GM19351 (cell line): ENCODE data around the gene KIF21A.
"Not testable (repeated sequence)": the region's sequence is repeated elsewhere in the genome, so short reads cannot be mapped to it uniquely, and the experiment has no call there.

Experiments
- ATAC-seq: cut with Tn5 transposase; IDR thresholded peaks from one replicate; pipeline ENCODE4 v1.9.1; 2021; ENCODE audit warnings: mild to moderate bottlenecking, moderate library complexity; ENCODE audit not compliant: unreplicated experiment

The KIF21A gene

DNA sequence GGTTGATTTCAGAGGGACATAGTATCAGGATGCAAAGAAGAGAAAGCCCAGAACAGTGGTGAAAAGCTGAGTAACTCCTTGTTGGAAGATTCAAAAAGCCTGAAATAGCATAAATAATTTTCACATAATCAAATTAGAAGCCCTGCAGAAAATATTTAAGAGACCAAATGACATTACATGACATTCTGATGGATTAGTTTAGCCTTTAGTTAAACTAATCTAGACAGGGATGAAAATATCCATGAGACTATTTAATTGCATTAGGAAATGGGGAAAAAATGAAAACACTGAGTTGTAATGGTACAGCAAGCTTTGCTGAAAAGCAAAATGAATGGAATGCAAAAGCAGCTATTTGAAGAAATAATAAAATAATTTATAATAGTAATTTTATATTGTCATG lies 91.8 kb downstream of the KIF21A start:
- ATAC-seq, result no peak

- no peak for ATAC-seq
Measured at GRCh38 chr12:39348941-39349626, 93.8 kb downstream of the KIF21A start.

DNA sequence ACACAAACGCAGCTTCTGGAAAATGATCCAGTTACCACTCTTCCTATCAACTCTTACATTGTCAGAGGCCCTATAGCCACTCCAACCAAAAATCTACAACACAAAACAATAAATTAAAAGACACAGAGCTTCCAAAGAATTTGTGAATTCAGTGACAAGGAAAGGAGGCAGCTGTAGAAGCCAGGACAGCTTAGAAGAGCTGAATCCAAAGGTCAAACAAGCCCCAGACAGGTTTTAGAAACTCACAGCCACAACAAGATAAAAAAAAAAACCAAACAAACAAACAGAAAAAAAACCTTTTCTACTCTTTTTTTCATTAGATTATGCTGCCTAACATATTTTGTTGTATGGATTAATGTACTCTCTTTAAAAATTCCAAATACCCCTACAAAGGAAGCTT lies 94.4 kb downstream of the KIF21A start:
- no peak for ATAC-seq

GRCh38 chr12:39344926-39345325 lies 98.0 kb downstream of the KIF21A start:
- no peak for ATAC-seq

DNA sequence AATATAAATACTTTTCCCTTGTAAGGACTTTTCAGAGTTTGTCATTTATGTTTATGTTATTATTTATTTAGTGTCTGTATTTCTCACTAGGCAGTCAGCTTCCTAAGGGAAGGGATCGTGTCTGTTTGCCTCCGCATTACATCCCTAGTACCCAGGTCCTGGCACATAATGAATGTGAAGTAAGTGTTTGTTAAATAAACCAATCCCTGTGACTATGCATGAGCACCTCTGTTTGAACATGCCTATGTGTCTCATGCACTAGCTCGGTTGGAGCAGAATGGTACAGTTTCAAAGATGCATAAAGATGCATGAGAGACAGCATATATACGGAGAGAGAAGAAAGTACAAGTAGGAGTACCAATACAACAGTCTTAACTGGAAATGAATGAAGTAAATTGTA lies 99.3 kb downstream of the KIF21A start:
- no peak for ATAC-seq

DNA sequence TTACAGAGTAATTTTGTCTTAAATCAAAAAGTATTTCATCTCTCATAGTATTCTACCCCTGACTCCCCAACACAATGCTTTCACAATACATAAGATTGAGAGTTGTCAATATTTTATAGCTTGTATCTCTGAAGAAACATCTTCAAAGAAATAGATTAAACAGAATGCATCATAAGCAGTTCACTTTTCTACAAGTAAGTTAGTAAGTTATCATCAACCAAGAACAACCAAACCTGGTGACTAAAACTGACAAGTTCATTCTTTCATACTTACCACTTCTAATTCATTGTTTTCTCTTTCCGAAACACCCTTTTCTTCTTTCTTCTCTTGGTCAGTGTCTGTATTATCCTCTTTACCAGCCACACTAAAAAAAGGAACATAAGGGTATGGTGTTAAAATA lies 101.2 kb downstream of the KIF21A start:
- no peak for ATAC-seq

DNA sequence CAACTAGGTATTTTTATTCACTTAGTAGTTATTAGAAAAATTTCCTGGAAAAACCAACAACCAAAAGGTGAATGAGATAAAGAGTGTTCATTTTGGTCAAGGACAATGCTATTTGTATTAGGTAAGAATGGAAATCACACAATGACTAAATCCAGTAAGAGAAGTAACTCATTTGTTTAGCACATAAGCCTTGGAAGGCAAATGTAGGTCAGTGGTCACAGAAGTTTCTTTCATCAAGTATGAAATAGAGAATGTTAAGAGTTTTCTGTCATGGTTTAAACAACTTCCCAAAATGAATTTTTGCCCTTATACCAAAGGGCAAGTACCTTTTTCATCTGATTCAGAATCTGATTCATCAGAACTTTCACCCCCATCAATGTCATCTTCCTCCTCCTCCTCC lies 101.7 kb downstream of the KIF21A start:
- peak; percentile 89 for ATAC-seq

- ATAC-seq, result no peak
Measured at GRCh38 chr12:39332661-39333175, 110.2 kb downstream of the KIF21A start.

DNA sequence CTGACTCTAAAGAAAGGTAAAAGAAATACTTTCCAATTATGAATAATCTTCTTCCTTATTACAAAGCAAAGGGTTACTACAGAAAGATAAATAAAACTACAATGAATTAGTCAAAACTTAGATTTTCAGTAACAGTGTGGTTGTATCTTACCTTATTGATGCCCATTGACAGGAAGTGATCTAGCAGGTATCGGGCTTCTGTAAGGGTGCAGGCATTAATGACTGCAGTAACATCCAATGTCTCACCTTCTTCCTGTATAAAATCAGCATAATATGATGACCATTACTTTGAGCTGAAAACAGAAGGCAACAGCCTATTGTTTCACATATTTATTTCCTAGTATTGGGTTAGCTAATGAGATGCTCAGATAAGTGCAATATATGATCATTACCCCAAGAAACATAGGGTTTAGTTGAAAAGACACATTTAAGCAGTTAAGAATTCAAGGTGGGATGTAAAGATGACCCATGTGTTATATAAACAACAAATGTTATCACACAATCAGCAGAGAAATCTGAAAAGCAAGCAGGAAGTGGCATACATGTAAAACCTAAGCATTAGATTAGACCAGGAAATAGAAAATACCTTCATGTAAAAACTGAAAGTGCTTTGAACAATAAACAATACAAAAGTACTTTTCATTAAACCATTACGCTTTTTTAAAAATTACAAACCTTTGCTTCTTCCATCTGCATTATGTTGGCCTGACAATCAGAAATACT lies 111.2 kb downstream of the KIF21A start:
- no peak for ATAC-seq

- no peak for ATAC-seq
Measured at GRCh38 chr12:39329876-39330275, 113.0 kb downstream of the KIF21A start.

DNA sequence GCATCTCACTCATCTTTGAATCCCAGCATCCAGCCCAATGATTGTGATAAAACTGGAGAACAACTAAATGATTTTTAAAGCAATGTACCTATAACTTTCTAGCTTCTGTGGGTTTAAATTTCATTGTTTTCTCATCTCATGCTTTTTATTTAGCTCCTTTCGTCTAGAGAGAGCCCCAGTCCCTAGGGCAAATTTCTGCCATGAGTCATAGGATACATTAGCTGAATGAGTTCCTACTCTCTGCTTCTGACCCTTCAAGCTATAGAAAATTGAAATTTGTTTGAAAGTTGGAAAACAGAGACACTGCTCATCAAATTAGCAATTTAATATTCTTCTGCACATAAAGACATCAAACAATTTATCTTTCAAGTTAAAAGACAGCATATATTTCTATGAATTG lies 113.9 kb downstream of the KIF21A start:
- ATAC-seq, result no peak

DNA sequence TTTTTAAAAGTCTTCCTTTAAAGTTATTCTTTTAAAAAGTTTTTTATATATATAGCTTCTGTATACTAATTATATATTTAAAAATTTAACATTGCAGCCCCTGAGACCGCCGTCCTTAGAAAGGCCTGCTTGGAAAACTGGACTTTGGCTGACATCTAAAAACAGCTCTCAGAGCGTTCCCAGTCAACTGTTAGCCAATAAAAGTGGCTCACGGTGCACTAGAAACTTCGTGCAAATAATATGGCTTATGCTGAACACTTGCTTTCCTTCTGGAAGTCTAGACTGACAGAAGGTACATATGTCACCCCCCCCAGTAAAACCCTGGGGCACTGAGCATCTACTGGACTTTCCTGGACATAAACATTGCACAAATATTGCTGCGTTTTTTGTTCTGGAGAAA lies 115.0 kb downstream of the KIF21A start:
- no peak for ATAC-seq

GRCh38 chr12:39327510-39327909 lies 115.4 kb downstream of the KIF21A start:
- no peak for ATAC-seq

DNA sequence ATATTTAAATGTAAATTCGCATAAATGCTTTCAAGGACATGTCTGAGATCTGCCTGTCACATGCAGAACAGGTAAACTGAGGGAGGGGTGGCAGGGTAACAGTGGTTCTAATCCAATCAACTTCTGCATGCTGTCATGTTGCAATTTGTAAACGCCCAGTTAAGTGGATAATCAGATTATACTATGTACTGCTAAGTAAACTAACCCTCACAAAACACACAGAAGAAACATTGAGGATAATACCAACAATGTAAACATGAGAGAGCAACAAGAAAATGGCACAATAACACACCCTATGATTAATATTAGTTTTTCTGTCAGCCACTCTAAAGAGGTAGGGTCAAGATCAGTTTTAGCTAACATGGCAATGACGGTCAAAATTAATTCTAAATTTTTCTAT lies 123.7 kb downstream of the KIF21A start:
- no peak for ATAC-seq

- ATAC-seq, result no peak
Measured at GRCh38 chr12:39314547-39314946, 128.4 kb downstream of the KIF21A start.

GRCh38 chr12:39309516-39309915 lies 133.4 kb downstream of the KIF21A start:
- ATAC-seq, result no peak

DNA sequence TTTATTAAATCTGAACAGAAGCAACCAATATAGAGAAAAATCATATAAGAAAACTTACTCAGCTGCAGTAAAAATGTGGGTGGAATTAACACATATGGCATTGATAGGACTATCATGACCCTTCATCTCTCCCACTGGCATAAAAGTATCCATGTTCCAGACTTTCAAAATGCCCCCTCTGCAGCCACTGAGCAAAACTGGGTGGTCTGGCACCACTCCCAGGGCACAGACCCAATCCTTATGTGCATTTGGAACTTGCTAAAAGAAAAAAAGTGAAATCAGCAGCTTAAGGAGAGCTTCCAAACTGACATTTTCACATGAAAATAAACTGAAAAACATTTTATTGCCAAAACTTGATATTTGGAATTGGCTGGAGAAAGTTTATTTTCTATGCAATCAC lies 141.5 kb downstream of the KIF21A start:
- no peak for ATAC-seq

DNA sequence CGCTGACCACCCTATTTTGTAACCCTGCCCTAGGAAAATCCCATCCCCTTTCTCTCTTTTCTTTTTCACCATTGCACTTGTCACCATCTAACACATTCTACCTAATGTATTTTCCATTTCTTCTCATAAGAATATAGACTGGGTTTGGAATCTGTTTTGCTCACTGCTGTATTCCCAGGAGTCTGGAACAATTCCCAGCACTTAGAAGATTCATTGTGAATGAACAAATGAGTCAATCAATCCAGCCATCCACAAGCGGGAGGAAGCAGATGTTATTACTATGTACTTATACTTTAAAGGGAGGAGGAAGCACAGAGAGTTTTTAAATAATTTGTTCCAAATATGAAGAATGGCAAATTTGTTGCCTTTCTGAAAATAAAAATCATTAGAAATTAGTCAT lies 142.1 kb downstream of the KIF21A start:
- ATAC-seq, result no peak

- no peak for ATAC-seq
Measured at GRCh38 chr12:39297891-39298290, 145.0 kb downstream of the KIF21A start.

- ATAC-seq, result no peak
Measured at GRCh38 chr12:39296496-39296895, 146.4 kb downstream of the KIF21A start.

DNA sequence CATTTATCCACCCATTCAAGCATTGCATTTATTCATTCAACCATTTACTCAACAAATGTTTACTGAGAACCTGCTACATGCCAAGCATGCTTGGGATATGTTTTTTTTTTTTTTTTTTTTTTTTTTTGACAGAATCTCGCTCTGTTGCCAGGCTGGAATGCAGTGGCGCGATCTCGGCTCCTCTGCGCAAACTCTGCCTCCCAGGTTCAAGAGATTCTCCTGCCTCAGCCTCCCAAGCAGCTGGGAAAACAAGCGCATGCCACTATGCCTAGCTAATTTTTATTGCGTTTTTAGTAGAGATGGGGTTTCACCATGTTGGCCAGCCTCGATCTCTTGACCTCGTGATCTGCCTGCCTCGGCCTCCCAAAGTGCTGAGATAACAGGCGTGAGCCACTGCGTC lies 147.3 kb downstream of the KIF21A start:
- not testable (repeated sequence) for ATAC-seq

DNA sequence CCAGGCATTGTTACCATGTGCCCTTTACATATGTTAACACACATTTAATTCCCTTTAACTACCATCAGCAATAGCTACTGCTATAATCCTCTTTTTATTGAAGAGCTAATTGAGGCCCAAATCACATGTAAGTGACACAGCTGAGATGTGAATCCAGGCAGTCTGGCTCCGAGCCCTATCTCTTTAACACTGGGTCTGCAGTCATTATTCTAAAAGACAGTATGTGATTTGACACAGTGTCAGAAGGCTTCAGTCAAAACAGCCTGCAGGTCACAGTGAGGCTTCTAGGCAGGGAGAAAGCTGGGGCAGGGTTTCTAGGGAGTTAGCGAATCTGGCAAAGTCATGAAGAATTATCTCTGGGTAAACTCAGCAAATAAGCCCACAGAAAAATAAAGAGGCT lies 148.2 kb downstream of the KIF21A start:
- no peak for ATAC-seq
